Panc1 (cell line): ENCODE measurements around the gene TMC8. TPM values are rescaled to one million over a fixed set of nuclear protein-coding genes. Genes with fewer than 3 reads are reported as not detected.
"Not testable (repeated sequence)": the region's sequence is repeated elsewhere in the genome, so short reads cannot be mapped to it uniquely, and the experiment has no call there.

Experiments used
- ATAC-seq: fragments of 200-7000 bp; cut with Tn5 transposase; 2 replicates; pipeline ENCODE4 v1.9.1; 2020; ENCODE audit warnings: mild to moderate bottlenecking, moderate library complexity
- BruUV-seq: library from RNA; stranded (reverse); fragments of 400-500 nt; replicated peaks from 2 replicates; lab custom pipeline; 2021; lab: Mats Ljungman, UMichigan
- CTCF ChIA-PET: fragments of 300-600 bp; sonication (Branson Sonifier 250); formaldehyde crosslinking; loops from one replicate; lab custom pipeline; 2022; ENCODE audit warnings: antibody characterized with exemption; lab: Charles Lee
- POLR2A ChIA-PET: fragments of 300-600 bp; sonication (Branson Sonifier 250); formaldehyde crosslinking; loops from one replicate; lab custom pipeline; 2022; ENCODE audit warnings: antibody characterized with exemption; lab: Charles Lee
- DNase-seq: peaks from one replicate; pipeline ENCODE4 v3.0.0-alpha.2; 2010; ENCODE audit warnings: low read depth, low spot score
- H3K27ac ChIP-seq: 2 replicates; pipeline ENCODE4 v1.5.1; 2011; ENCODE audit warnings: mild to moderate bottlenecking, low read length, inconsistent platforms
- H3K27me3 ChIP-seq: fragments of 200-500 bp; sonication (Bioruptor generic); 2 replicates; pipeline ENCODE4 v1.6.0; 2014; ENCODE audit warnings: low read length, inconsistent platforms; ENCODE audit not compliant: control insufficient read depth, insufficient read depth
- H3K36me3 ChIP-seq: fragments of 200-500 bp; sonication (Bioruptor generic); 2 replicates; pipeline ENCODE4 v1.5.1; 2014; ENCODE audit warnings: inconsistent platforms, mild to moderate bottlenecking, low read length, moderate library complexity; ENCODE audit not compliant: control insufficient read depth, insufficient read depth
- H3K4me1 ChIP-seq: 2 replicates; pipeline ENCODE4 v1.5.1; 2011; ENCODE audit warnings: inconsistent platforms, mild to moderate bottlenecking, low read length, moderate library complexity; ENCODE audit not compliant: control insufficient read depth, insufficient read depth
- H3K4me3 ChIP-seq, 2 experiments: 2 replicates each; pipeline ENCODE4 v1.5.1; 2011 to 2012; ENCODE audit warnings: low read depth in 2 of 2, low read length in 2 of 2, mild to moderate bottlenecking in 2 of 2, inconsistent platforms in 1 of 2, moderate library complexity in 1 of 2
- H3K9me3 ChIP-seq: fragments of 200-500 bp; sonication (Bioruptor generic); 2 replicates; pipeline ENCODE4 v1.5.1; 2014; ENCODE audit warnings: low read depth, mild to moderate bottlenecking, inconsistent platforms, low read length, moderate library complexity; ENCODE audit not compliant: control insufficient read depth, insufficient read depth
- POLR2AphosphoS5 ChIP-seq: IDR thresholded peaks from 2 replicates; pipeline ENCODE4 v1.6.1; 2012; ENCODE audit warnings: mild to moderate bottlenecking, low read depth, low read length, moderate library complexity
- REST ChIP-seq, 2 experiments: IDR thresholded peaks; 2 replicates each; pipeline ENCODE4 v1.6.1; 2011 to 2012; ENCODE audit warnings: low read depth in 2 of 2, control low read depth in 1 of 2, low read length in 1 of 2, mild to moderate bottlenecking in 1 of 2, moderate library complexity in 1 of 2; ENCODE audit not compliant: insufficient read depth in 1 of 2
- TCF7L2 ChIP-seq: IDR thresholded peaks from 2 replicates; pipeline ENCODE4 v1.6.1; 2011; ENCODE audit warnings: mild to moderate bottlenecking, low read depth, low read length, inconsistent platforms
- in situ Hi-C: cut with HindIII; loops from 2 replicates; pipeline ENCODE4 v1.10.0; 2016; ENCODE audit warnings: low sequenced_read_pairs, low pct_unique_long_range_greater_than_20kb
- intact Hi-C: fragments of 100-400 bp; cut with micrococcal nuclease; formaldehyde crosslinking; loops from one replicate; pipeline ENCODE4 v1.10.0; 2022; ENCODE audit not compliant: unreplicated experiment
- total RNA-seq: library from RNA; stranded (reverse); gene quantifications from one replicate; pipeline ENCODE4 v1.2.1, GENCODE V29; 2021; ENCODE audit not compliant: unreplicated experiment
- TF ChIP-seq, protein P1 (sequence below): fragments of 450-650 bp; IDR thresholded peaks from 2 replicates; pipeline ENCODE4 v1.5.1; 2017; ENCODE audit warnings: mild to moderate bottlenecking

The TMC8 gene
- total RNA-seq, 1 experiment from 2014 or later: 1.4 TPM

DNA sequence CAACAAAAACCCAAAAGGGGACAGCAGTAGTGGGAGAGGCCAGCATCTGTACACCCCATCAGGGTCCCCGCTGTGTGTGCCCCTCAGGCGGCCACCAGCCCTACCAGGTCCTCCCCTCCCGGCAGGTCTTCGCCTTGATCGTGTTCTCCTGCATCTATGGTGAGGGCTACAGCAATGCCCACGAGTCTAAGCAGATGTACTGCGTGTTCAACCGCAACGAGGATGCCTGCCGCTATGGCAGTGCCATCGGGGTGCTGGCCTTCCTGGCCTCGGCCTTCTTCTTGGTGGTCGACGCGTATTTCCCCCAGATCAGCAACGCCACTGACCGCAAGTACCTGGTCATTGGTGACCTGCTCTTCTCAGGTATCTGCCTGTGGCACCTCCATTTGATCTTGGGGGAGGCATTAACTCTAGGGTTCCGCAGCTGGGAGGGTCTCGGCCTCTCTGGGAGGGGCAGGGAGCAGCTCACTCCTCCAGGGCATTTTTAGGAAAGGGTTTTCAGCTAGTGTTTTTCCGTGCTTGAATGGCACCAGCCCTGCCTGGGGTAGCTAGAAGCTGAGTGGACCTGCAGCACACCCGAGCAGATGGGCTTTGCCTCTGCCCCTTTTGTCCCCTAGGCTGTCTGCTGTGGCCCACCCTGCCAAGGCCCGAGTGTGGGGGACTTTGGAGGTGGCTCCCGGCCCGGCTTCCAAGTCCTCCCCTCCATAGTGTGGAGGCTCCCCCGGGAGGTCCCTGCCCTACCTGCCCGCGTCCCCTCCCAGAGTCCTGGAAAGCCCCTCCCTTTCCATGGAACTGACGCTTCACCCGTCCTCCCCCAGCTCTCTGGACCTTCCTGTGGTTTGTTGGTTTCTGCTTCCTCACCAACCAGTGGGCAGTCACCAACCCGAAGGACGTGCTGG lies 40.4 kb downstream of the TMC8 start:
- peaks cover 50% of the 10 kb centered on the region for H3K4me1 ChIP-seq
- TF ChIP-seq TCF7L2 (no peak), POLR2AphosphoS5 (0 out of 2 replicates have a peak, but pooled peaks have one; percentile 15), REST (IDR thresholded peaks at IDR 0.05; ENCODE audit: insufficient read depth in 1 of 2, low read depth in 2 of 2, low read length in 1 of 2) (no peak)
- TF ChIP-seq, protein P1, sequence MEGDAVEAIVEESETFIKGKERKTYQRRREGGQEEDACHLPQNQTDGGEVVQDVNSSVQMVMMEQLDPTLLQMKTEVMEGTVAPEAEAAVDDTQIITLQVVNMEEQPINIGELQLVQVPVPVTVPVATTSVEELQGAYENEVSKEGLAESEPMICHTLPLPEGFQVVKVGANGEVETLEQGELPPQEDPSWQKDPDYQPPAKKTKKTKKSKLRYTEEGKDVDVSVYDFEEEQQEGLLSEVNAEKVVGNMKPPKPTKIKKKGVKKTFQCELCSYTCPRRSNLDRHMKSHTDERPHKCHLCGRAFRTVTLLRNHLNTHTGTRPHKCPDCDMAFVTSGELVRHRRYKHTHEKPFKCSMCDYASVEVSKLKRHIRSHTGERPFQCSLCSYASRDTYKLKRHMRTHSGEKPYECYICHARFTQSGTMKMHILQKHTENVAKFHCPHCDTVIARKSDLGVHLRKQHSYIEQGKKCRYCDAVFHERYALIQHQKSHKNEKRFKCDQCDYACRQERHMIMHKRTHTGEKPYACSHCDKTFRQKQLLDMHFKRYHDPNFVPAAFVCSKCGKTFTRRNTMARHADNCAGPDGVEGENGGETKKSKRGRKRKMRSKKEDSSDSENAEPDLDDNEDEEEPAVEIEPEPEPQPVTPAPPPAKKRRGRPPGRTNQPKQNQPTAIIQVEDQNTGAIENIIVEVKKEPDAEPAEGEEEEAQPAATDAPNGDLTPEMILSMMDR: no peak
- H3K36me3 ChIP-seq: no peaks in the 10 kb centered on the region; the same call in 1 of the 2 replicates
- H3K27ac ChIP-seq: peak overlapping the region; percentile 29; the same call in 1 of the 2 replicates
- no TSS peak for BruUV-seq
- in situ Hi-C loops: no loop called here
- POLR2A ChIA-PET: no interaction called here
- H3K4me3 ChIP-seq: no peak overlapping the region
- CTCF ChIA-PET: interaction anchor here (0.7 to 1.1 kb wide), 2 partner anchors 44 to 80 kb away, joined by 3 read pairs; no protein-coding TSS in a partner anchor
- no peaks in the 10 kb centered on the region for H3K27me3 ChIP-seq
- H3K9me3 ChIP-seq: no peaks in the 10 kb centered on the region
- DNase-seq (no peak), ATAC-seq (no peak)
- intact Hi-C loops: no loop called here

DNA sequence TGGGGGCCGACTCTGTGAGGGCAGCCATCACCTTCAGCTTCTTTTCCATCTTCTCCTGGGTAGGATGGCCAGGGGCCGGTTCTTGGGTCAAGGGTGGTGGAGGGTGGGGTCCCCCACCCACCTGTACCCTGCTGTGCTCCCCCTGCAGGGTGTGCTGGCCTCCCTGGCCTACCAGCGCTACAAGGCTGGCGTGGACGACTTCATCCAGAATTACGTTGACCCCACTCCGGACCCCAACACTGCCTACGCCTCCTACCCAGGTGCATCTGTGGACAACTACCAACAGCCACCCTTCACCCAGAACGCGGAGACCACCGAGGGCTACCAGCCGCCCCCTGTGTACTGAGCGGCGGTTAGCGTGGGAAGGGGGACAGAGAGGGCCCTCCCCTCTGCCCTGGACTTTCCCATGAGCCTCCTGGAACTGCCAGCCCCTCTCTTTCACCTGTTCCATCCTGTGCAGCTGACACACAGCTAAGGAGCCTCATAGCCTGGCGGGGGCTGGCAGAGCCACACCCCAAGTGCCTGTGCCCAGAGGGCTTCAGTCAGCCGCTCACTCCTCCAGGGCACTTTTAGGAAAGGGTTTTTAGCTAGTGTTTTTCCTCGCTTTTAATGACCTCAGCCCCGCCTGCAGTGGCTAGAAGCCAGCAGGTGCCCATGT lies 41.1 kb downstream of the TMC8 start:
- H3K27me3 ChIP-seq, DNase-seq, ATAC-seq, H3K4me3 ChIP-seq, intact Hi-C loops, in situ Hi-C loops, H3K9me3 ChIP-seq, H3K36me3 ChIP-seq: not testable (repeated sequence)
- Histone ChIP-seq H3K27ac (peak overlapping the region; percentile 54), H3K4me1 (peaks cover 58% of the 10 kb centered on the region)
- ChIA-PET CTCF (interaction anchor here (0.7 to 1.1 kb wide), 2 partner anchors 45 to 80 kb away, joined by 3 read pairs; no protein-coding TSS in a partner anchor), POLR2A (interaction anchor here (0.6 kb wide), 1 partner anchor 1830 kb away, joined by 6 read pairs; no protein-coding TSS in a partner anchor)
- BruUV-seq: TSS peak; percentile 55
